ENCODE data around the gene OSBPL8.

GRCh38 chr12:76379261-76379660 lies 180.3 kb downstream of the OSBPL8 start:
- TF ChIP-seq CTCF (IDR thresholded peaks at IDR 0.05) (no peak), POLR2A (IDR thresholded peaks at IDR 0.05; ENCODE audit: low read depth) (no peak), POLR2AphosphoS5 (IDR thresholded peaks at IDR 0.05) (no peak), EP300 (IDR thresholded peaks at IDR 0.05) (no peak)

All from esophagus muscularis mucosa (tissue), 4 donors.